ENCODE data around the gene TEX264.

TEX264 gene

GRCh38 chr3:51669241-51670052, 1.6 kb upstream of the TEX264 start:
- Mint-ChIP-seq H3K9me3 (no peaks in the 10 kb centered on the region), H3K27ac (peak overlapping the region; percentile 83), H3K36me3 (ENCODE audit: low read depth) (peaks cover 14% of the 10 kb centered on the region), H3K4me1 (ENCODE audit: low read depth) (peaks cover 45% of the 10 kb centered on the region), H3K27me3 (ENCODE audit: low read depth) (no peaks in the 10 kb centered on the region), H3K4me3 (peak overlapping the region; percentile 77)

- H3K36me3 Mint-ChIP-seq (ENCODE audit: low read depth): peaks cover 16% of the 10 kb centered on the region
- H3K27me3 Mint-ChIP-seq (ENCODE audit: low read depth): no peaks in the 10 kb centered on the region
- H3K4me1 Mint-ChIP-seq (ENCODE audit: low read depth): peaks cover 53% of the 10 kb centered on the region
- peak overlapping the region; percentile 77 for H3K4me3 Mint-ChIP-seq
- no peaks in the 10 kb centered on the region for H3K9me3 Mint-ChIP-seq
- H3K27ac Mint-ChIP-seq: peak overlapping the region; percentile 83
Observed at GRCh38 chr3:51670053-51670822, 814 bp upstream of the TEX264 start.

GRCh38 chr3:51671734-51672475, 853 bp downstream of the TEX264 start:
- H3K4me3 Mint-ChIP-seq: peak overlapping the region; percentile 87
- no peaks in the 10 kb centered on the region for H3K9me3 Mint-ChIP-seq
- peaks cover 66% of the 10 kb centered on the region for H3K4me1 Mint-ChIP-seq (ENCODE audit: low read depth)
- peaks cover 24% of the 10 kb centered on the region for H3K36me3 Mint-ChIP-seq (ENCODE audit: low read depth)
- peak overlapping the region; percentile 89 for H3K27ac Mint-ChIP-seq
- no peaks in the 10 kb centered on the region for H3K27me3 Mint-ChIP-seq (ENCODE audit: low read depth)

- Mint-ChIP-seq H3K36me3 (ENCODE audit: low read depth) (peaks cover 26% of the 10 kb centered on the region), H3K4me1 (ENCODE audit: low read depth) (peaks cover 73% of the 10 kb centered on the region), H3K4me3 (peak overlapping the region; percentile 82), H3K9me3 (no peaks in the 10 kb centered on the region), H3K27ac (peak overlapping the region; percentile 82), H3K27me3 (ENCODE audit: low read depth) (no peaks in the 10 kb centered on the region)
Observed at GRCh38 chr3:51673181-51673801, 2.2 kb downstream of the TEX264 start.

GRCh38 chr3:51673802-51674654, 3.0 kb downstream of the TEX264 start:
- peak overlapping the region; percentile 82 for H3K4me3 Mint-ChIP-seq
- H3K9me3 Mint-ChIP-seq: no peaks in the 10 kb centered on the region
- peak overlapping the region; percentile 82 for H3K27ac Mint-ChIP-seq
- H3K36me3 Mint-ChIP-seq (ENCODE audit: low read depth): peaks cover 29% of the 10 kb centered on the region
- H3K27me3 Mint-ChIP-seq (ENCODE audit: low read depth): no peaks in the 10 kb centered on the region
- peaks cover 74% of the 10 kb centered on the region for H3K4me1 Mint-ChIP-seq (ENCODE audit: low read depth)

DNA sequence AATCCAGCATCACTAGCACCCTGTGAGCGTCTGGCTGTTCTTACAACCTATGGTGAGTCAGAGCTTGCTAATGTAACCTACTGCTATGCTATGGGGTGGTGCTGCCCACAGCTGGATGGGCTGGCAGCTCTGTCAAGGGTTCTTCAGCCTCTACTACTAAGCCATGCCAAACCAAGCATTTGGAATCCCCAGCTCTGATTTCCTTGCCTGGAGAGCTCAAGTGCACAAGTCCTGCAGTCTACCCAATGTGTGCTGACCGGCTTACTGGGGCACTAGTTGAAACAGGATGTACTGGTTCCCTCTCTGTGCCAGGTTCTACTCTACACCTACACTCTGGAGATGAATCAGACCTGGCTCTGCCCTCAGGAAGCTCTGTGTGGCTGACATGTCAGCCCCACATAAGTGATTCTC, 4.2 kb downstream of the TEX264 start:
- no peaks in the 10 kb centered on the region for H3K9me3 Mint-ChIP-seq
- H3K27me3 Mint-ChIP-seq (ENCODE audit: low read depth): no peaks in the 10 kb centered on the region
- H3K36me3 Mint-ChIP-seq (ENCODE audit: low read depth): peaks cover 25% of the 10 kb centered on the region
- peaks cover 67% of the 10 kb centered on the region for H3K4me1 Mint-ChIP-seq (ENCODE audit: low read depth)
- H3K27ac Mint-ChIP-seq: peak overlapping the region; percentile 90
- peak overlapping the region; percentile 50 for H3K4me3 Mint-ChIP-seq

DNA sequence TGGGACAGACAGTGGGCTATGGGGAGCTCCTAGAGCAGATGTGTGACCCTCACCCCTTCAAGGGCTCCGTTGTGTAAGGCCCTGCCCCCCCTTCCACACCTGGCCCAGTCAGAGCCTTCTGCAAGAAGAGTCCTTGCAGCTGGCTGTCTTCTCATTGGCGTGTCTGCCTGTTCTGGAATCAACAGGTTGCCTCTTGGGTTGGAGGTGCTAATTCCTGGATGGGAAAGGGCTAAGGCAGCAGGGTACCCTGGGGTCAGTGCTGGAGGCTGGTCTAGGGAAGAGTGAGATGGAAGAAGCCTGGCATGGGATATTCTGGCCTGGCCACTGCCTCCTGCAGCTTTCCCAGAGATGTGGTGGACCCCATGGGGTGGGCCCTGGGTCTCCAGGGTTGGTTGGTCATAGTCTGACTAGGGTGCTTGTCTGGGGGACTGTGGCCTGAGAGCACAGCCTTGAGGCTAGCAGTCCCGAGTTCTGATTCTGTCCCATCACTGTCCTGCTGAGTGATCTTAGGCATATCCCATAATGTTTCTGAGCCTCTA, 5.1 kb downstream of the TEX264 start:
- H3K4me1 Mint-ChIP-seq (ENCODE audit: low read depth): peaks cover 70% of the 10 kb centered on the region
- H3K27me3 Mint-ChIP-seq (ENCODE audit: low read depth): no peaks in the 10 kb centered on the region
- peak overlapping the region; percentile 90 for H3K27ac Mint-ChIP-seq
- H3K4me3 Mint-ChIP-seq: peak overlapping the region; percentile 50
- H3K9me3 Mint-ChIP-seq: no peaks in the 10 kb centered on the region
- peaks cover 26% of the 10 kb centered on the region for H3K36me3 Mint-ChIP-seq (ENCODE audit: low read depth)

DNA sequence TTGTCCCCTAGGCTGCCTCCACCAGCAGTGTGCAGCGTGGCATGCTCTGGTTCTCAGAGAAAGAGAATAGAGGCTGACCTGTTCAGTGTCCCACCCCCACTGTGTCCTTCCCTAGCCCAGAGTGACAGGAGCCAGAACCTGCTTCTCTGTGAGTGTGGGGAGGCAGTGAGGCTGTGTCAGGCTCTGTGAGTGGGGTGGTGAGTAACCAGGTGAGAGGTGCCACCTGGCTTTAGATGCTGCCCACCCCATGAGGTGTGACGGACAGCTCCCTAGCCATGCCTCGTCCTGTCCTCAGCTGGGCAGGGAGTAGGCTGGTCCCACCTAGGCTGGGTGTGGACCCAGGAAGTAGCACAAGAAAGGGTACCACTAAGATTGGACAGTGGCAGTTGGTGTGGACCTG, 6.3 kb downstream of the TEX264 start:
- H3K4me3 Mint-ChIP-seq: no peak overlapping the region
- H3K9me3 Mint-ChIP-seq: no peaks in the 10 kb centered on the region
- no peak overlapping the region for H3K27ac Mint-ChIP-seq
- H3K36me3 Mint-ChIP-seq (ENCODE audit: low read depth): peaks cover 31% of the 10 kb centered on the region
- peaks cover 76% of the 10 kb centered on the region for H3K4me1 Mint-ChIP-seq (ENCODE audit: low read depth)
- no peaks in the 10 kb centered on the region for H3K27me3 Mint-ChIP-seq (ENCODE audit: low read depth)

DNA sequence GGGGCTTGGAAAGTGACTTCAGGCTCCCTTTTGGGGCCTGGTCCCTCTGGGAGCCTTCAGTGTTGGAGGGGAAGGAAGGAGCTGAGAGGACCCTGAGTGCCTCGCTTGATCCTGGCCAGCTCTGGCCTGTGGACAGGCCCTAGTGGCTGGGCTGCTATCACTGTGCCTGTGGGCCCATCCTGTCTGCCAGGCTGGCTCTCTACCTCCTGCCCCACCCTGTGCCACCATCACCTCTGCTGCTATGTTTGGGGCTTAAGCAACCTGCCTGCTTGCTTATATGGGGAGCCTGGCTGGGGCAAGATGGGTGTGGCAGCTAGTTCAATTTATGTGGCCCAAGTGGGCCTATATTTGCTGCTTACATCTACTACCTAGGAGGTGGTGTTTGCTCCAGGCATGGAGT, 7.1 kb downstream of the TEX264 start:
- H3K36me3 Mint-ChIP-seq (ENCODE audit: low read depth): peaks cover 35% of the 10 kb centered on the region
- H3K27ac Mint-ChIP-seq: peak overlapping the region; percentile 65
- H3K9me3 Mint-ChIP-seq: no peaks in the 10 kb centered on the region
- no peak overlapping the region for H3K4me3 Mint-ChIP-seq
- peaks cover 75% of the 10 kb centered on the region for H3K4me1 Mint-ChIP-seq (ENCODE audit: low read depth)
- H3K27me3 Mint-ChIP-seq (ENCODE audit: low read depth): no peaks in the 10 kb centered on the region

DNA sequence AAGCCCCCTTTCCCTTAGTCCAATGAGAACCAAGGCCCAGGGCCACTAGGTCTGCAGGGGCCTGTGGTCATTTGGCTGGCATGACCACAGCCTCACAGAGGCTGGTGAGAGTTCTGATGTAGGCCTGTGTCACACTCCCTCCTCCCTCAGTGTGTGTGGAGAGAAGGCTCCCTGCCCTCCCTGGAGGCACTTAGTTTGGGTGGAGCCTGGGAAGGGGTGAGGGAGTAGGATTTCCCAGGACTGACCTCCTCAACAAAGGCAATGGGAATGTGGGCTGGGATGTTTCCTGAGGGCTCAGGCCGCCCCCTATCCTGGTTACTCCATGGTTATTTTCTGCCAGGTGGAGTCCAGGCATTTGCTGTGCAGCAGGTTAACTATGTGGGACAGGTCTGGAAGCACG, 7.6 kb downstream of the TEX264 start:
- H3K36me3 Mint-ChIP-seq (ENCODE audit: low read depth): peaks cover 36% of the 10 kb centered on the region
- peak overlapping the region; percentile 65 for H3K27ac Mint-ChIP-seq
- H3K27me3 Mint-ChIP-seq (ENCODE audit: low read depth): no peaks in the 10 kb centered on the region
- no peak overlapping the region for H3K4me3 Mint-ChIP-seq
- H3K9me3 Mint-ChIP-seq: no peaks in the 10 kb centered on the region
- peaks cover 72% of the 10 kb centered on the region for H3K4me1 Mint-ChIP-seq (ENCODE audit: low read depth)

- no peak overlapping the region for H3K4me3 Mint-ChIP-seq
- H3K4me1 Mint-ChIP-seq (ENCODE audit: low read depth): peaks cover 70% of the 10 kb centered on the region
- H3K36me3 Mint-ChIP-seq (ENCODE audit: low read depth): peaks cover 36% of the 10 kb centered on the region
- no peaks in the 10 kb centered on the region for H3K27me3 Mint-ChIP-seq (ENCODE audit: low read depth)
- no peaks in the 10 kb centered on the region for H3K9me3 Mint-ChIP-seq
- H3K27ac Mint-ChIP-seq: peak overlapping the region; percentile 71
Observed at GRCh38 chr3:51679318-51679717, 8.3 kb downstream of the TEX264 start.

DNA sequence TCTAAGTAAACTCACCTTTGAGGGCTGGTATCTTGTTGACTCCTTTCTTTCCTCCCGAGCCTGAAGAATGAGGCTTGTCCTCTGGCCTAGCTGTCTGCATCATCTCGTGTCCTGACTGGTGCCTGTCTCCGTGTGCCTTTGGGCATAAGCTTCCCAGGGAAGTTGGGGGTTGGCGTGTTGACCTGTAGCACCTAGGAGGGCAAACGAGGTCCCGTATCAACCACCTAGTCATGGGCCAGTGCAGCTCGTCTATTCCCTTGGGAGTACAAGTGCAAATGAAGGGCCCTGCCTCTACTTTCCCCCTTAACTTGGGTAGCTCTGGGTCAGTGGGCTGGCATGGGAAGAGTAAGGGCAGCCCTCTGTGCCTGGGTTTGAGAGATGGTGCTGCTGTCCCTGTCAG, 8.7 kb downstream of the TEX264 start:
- H3K36me3 Mint-ChIP-seq (ENCODE audit: low read depth): peaks cover 38% of the 10 kb centered on the region

GRCh38 chr3:51680196-51680595, 9.1 kb downstream of the TEX264 start:
- Mint-ChIP-seq H3K4me1 (ENCODE audit: low read depth) (peaks cover 70% of the 10 kb centered on the region), H3K36me3 (ENCODE audit: low read depth) (peaks cover 38% of the 10 kb centered on the region), H3K4me3 (peak overlapping the region; percentile 9), H3K9me3 (no peaks in the 10 kb centered on the region), H3K27me3 (ENCODE audit: low read depth) (no peaks in the 10 kb centered on the region), H3K27ac (no peak overlapping the region)

More for the DNA sequence above, 8.7 kb downstream of the TEX264 start:
- H3K27ac Mint-ChIP-seq: peak overlapping the region; percentile 71
- no peak overlapping the region for H3K4me3 Mint-ChIP-seq
- no peaks in the 10 kb centered on the region for H3K9me3 Mint-ChIP-seq
- no peaks in the 10 kb centered on the region for H3K27me3 Mint-ChIP-seq (ENCODE audit: low read depth)
- H3K4me1 Mint-ChIP-seq (ENCODE audit: low read depth): peaks cover 70% of the 10 kb centered on the region
